Activated CD4-positive, alpha-beta T cell treated with anti-CD3 and anti-CD28 coated beads, Interleukin-2, Interleukin-6, amounts not matched to agents 100 ng/mL and 50 ng/mL, durations not matched to agents 16 hours and 8 hours (primary cell): Measurements from ENCODE around the gene CORO1C.
A peak's percentile ranks its signal among the peaks of the same experiment; 100 is the strongest.

ENCODE experiments used
- DNase-seq: peaks from one replicate; pipeline ENCODE4 v3.0.0-alpha.2; 2020

Gene CORO1C

GRCh38 chr12:108613548-108613947 is 117.8 kb downstream of the CORO1C start:
- DNase-seq: no peak

GRCh38 chr12:108612788-108613282 is 118.5 kb downstream of the CORO1C start:
- no peak for DNase-seq

GRCh38 chr12:108611884-108612415 is 119.4 kb downstream of the CORO1C start:
- peak; percentile 59 for DNase-seq

GRCh38 chr12:108610856-108611605 is 120.3 kb downstream of the CORO1C start:
- no peak for DNase-seq

- DNase-seq: no peak
Measured at GRCh38 chr12:108610336-108610815, 120.9 kb downstream of the CORO1C start.

- DNase-seq: no peak
Measured at GRCh38 chr12:108609537-108610335, 121.6 kb downstream of the CORO1C start.

GRCh38 chr12:108608616-108609015 is 122.7 kb downstream of the CORO1C start:
- DNase-seq: no peak

GRCh38 chr12:108607981-108608600 is 123.2 kb downstream of the CORO1C start:
- no peak for DNase-seq

GRCh38 chr12:108606492-108606891 is 124.8 kb downstream of the CORO1C start:
- DNase-seq: no peak

GRCh38 chr12:108605690-108606406 is 125.5 kb downstream of the CORO1C start:
- no peak for DNase-seq

- no peak for DNase-seq
Measured at GRCh38 chr12:108605000-108605689, 126.2 kb downstream of the CORO1C start.

GRCh38 chr12:108604208-108604941 is 126.9 kb downstream of the CORO1C start:
- DNase-seq: no peak

- DNase-seq: no peak
Measured at GRCh38 chr12:108603743-108604142, 127.6 kb downstream of the CORO1C start.

GRCh38 chr12:108602976-108603704 is 128.2 kb downstream of the CORO1C start:
- DNase-seq: no peak

GRCh38 chr12:108602209-108602705 is 129.1 kb downstream of the CORO1C start:
- no peak for DNase-seq

- no peak for DNase-seq
Measured at GRCh38 chr12:108600702-108601007, 130.7 kb downstream of the CORO1C start.

GRCh38 chr12:108599948-108600701 is 131.2 kb downstream of the CORO1C start:
- DNase-seq: no peak

GRCh38 chr12:108599541-108599940 is 131.8 kb downstream of the CORO1C start:
- DNase-seq: no peak

GRCh38 chr12:108598553-108599250 is 132.6 kb downstream of the CORO1C start:
- no peak for DNase-seq
